Lung (tissue), 12 donors: ENCODE data around the gene FTSJ3. TPM values are rescaled to one million over a fixed set of nuclear protein-coding genes. Genes with fewer than 3 reads are reported as not detected.

Experiments used
- ATAC-seq: fragments of 200-7000 bp; cut with Tn5 transposase; one replicate; pipeline ENCODE4 v1.9.1; 2020; ENCODE audit warnings: moderate number of reproducible peaks; ENCODE audit not compliant: insufficient read depth, low FRiP score
- DNase-seq, 3 donors: peaks; one replicate each; pipeline ENCODE4 v3.0.0-alpha.2; 2013 to 2017
- H3K27ac ChIP-seq, 2 donors: one replicate each; pipeline ENCODE4 v1.5.1; 2013; ENCODE audit warnings: mild to moderate bottlenecking in 2 of 2, moderate library complexity in 2 of 2, control low read depth in 1 of 2, inconsistent platforms in 1 of 2, low read depth in 1 of 2, low read length in 1 of 2
- H3K27me3 ChIP-seq, 3 donors: one replicate each; pipeline ENCODE4 v1.5.1; 2013; ENCODE audit warnings: low read length in 2 of 3; ENCODE audit not compliant: control insufficient read depth in 3 of 3, insufficient read depth in 3 of 3
- H3K36me3 ChIP-seq, 4 donors: one replicate each; pipeline ENCODE4 v1.5.1; 2013; ENCODE audit warnings: low read length in 4 of 4, mild to moderate bottlenecking in 1 of 4, moderate library complexity in 1 of 4; ENCODE audit not compliant: control insufficient read depth in 4 of 4, insufficient read depth in 4 of 4
- H3K4me1 ChIP-seq, 5 donors: one replicate each; pipeline ENCODE4 v1.5.1; 2013; ENCODE audit warnings: low read length in 5 of 5, mild to moderate bottlenecking in 2 of 5, moderate library complexity in 1 of 5; ENCODE audit not compliant: control insufficient read depth in 5 of 5, insufficient read depth in 5 of 5
- H3K4me3 ChIP-seq: one replicate; pipeline ENCODE4 v1.5.1; 2013; ENCODE audit warnings: mild to moderate bottlenecking, control low read depth, moderate library complexity
- H3K9ac ChIP-seq, 2 donors: one replicate each; pipeline ENCODE4 v1.5.1; 2013; ENCODE audit warnings: low read length in 2 of 2, control low read depth in 1 of 2; ENCODE audit not compliant: insufficient read depth in 1 of 2
- H3K9me3 ChIP-seq, 4 donors: one replicate each; pipeline ENCODE4 v1.5.1; 2013; ENCODE audit warnings: low read length in 3 of 4, mild to moderate bottlenecking in 1 of 4, moderate library complexity in 1 of 4; ENCODE audit not compliant: control insufficient read depth in 4 of 4, insufficient read depth in 3 of 4
- CTCF ChIP-seq: IDR thresholded peaks from 2 replicates; pipeline ENCODE4 v1.5.1; 2012; ENCODE audit warnings: mild to moderate bottlenecking; ENCODE audit errors: control extremely low read depth, extremely low read depth
- WGBS, 2 donors: extraction: QIAGEN DNeasy Blood & Tissue Kit; methylation state at CpG; one replicate each; pipeline ENCODE4 v1.1.7; 2013; 5-methylcytosine and 5-hydroxymethylcytosine counted together
- polyA plus RNA-seq, 2 donors: library from polyadenylated mRNA; stranded (reverse); fragments of 200-250 nt; gene quantifications; one replicate each; pipeline ENCODE4 v1.2.1, GENCODE V29; 2013
- total RNA-seq, 2 donors: library from RNA; depleted of rRNA in 1 of 2; stranded (reverse); fragments of >200 nt in 1 of 2; gene quantifications; one replicate each; pipeline ENCODE4 v1.2.1, GENCODE V29; 2014 to 2021
- donor health status: control.
- donor health status: control.
- donor health status: Bipolar disorder and iron deficiency.
- donor health status: healthy.
- donor health status: DM: yes; HTN: yes; CAD: no.

FTSJ3 gene
- total and polyA plus RNA-seq, 4 donors, result 15.4 to 39.8 (median 29.6) TPM

- no peak for TF ChIP-seq CTCF
- no peak for ATAC-seq
- no peak for DNase-seq
- Histone ChIP-seq H3K27me3 (no peaks in the 10 kb centered on the region), H3K27ac (no peak overlapping the region), H3K36me3 (peaks cover 27 to 61% (median 49%) of the 10 kb centered on the region in 4 donors), H3K9me3 (no peaks in the 10 kb centered on the region), H3K4me3 (no peak overlapping the region), H3K4me1 (peaks cover 0 to 16% (median 4%) of the 10 kb centered on the region in 5 donors), H3K9ac (no peak overlapping the region)
- 84 to 85% methylated on average over 15 of the region's 15 CpGs for WGBS, 2 donors
Measured at GRCh38 chr17:63830904-63831491, 3.5 kb upstream of the FTSJ3 start.

GRCh38 chr17:63830278-63830677 is 2.8 kb upstream of the FTSJ3 start:
- Histone ChIP-seq H3K9me3 (no peaks in the 10 kb centered on the region), H3K27me3 (no peaks in the 10 kb centered on the region), H3K4me1 (peaks cover 0 to 20% (median 7%) of the 10 kb centered on the region in 5 donors), H3K4me3 (no peak overlapping the region), H3K36me3 (peaks cover 28 to 58% (median 51%) of the 10 kb centered on the region in 4 donors), H3K9ac (no peak overlapping the region), H3K27ac (no peak overlapping the region)
- no peak for ATAC-seq
- DNase-seq, result no peak
- WGBS, 2 donors, result 91 to 93% methylated on average over 5 of the region's 5 CpGs
- TF ChIP-seq CTCF, result no peak

DNA sequence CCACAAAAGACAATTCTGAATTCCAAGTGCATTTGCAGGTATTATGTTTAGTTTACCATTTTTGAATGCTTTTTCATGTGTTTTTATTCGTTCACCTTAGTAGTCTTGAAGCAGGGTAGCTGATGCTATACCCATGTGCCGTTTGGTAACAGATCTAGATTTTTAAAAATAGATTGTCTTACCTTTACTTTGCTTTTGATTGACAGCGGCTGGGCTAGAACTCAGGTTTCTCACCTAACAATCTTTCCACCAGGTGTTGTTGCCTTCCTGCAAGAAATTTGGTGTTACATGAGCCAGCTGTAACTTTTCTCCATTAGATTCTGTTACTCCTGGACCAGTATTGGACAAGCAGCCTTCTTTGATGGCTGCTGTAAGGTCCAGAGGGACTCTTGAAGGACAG is 1.5 kb upstream of the FTSJ3 start:
- Histone ChIP-seq H3K27ac (no peak overlapping the region), H3K36me3 (peaks cover 38 to 57% (median 53%) of the 10 kb centered on the region in 4 donors), H3K27me3 (no peaks in the 10 kb centered on the region), H3K9ac (no peak overlapping the region), H3K9me3 (no peaks in the 10 kb centered on the region), H3K4me1 (peaks cover 0 to 20% (median 7%) of the 10 kb centered on the region in 5 donors), H3K4me3 (no peak overlapping the region)
- ATAC-seq (no peak), DNase-seq (no peak)
- 92 to 96% methylated on average over 3 of the region's 3 CpGs for WGBS, 2 donors
- no peak for TF ChIP-seq CTCF

DNA sequence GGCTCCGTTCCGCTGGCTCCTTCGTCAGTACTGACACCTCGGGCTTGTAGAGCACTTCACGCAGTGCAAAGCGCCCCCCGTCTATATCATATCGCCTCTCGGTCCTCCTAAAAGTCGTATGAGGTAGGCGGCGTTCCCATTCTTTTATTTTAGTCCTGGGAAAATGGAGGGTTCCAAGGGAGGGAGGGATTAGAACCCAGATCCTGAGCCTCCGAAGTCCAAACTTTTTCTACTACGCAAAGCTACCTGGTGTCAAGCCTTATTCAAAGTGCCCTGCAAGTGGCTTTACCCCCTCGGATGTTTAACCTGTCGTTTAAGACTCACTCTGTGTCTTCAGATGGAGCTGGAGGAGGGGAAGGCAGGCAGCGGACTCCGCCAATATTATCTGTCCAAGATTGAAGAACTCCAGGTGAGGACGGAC is 348 bp upstream of the FTSJ3 start:
- DNase-seq (no peak), ATAC-seq (no peak)
- Histone ChIP-seq H3K4me3 (peak overlapping the region; percentile 92), H3K9me3 (no peaks in the 10 kb centered on the region), H3K36me3 (peaks cover 47 to 55% (median 50%) of the 10 kb centered on the region in 4 donors), H3K27me3 (no peaks in the 10 kb centered on the region), H3K27ac (peak overlapping the region; percentile 86 to 92), H3K9ac (peak overlapping the region; percentile 49 to 72), H3K4me1 (peaks cover 0 to 20% (median 7%) of the 10 kb centered on the region in 5 donors)
- no peak for TF ChIP-seq CTCF
- WGBS, 2 donors, result 3 to 4% methylated on average over 19 of the region's 19 CpGs
